Endodermal cell (in vitro differentiated cells): ENCODE measurements around the gene EFCAB11. TPM values are rescaled to one million over a fixed set of nuclear protein-coding genes. Genes with fewer than 3 reads are reported as not detected.

ENCODE experiments used
- DNase-seq: peaks from one replicate; pipeline ENCODE4 v3.0.0-alpha.2; 2017
- H3K27ac ChIP-seq: 2 replicates; pipeline ENCODE4 v1.5.1; 2013; ENCODE audit warnings: mild to moderate bottlenecking, low read depth, low read length, moderate library complexity
- H3K27me3 ChIP-seq: 2 replicates; pipeline ENCODE4 v1.6.1; 2013; ENCODE audit warnings: mild to moderate bottlenecking, low read length, moderate library complexity; ENCODE audit not compliant: insufficient read depth, control insufficient read depth, poor library complexity, severe bottlenecking
- H3K36me3 ChIP-seq: 2 replicates; pipeline ENCODE4 v1.7.0; 2013; ENCODE audit warnings: mild to moderate bottlenecking, low read length, moderate library complexity; ENCODE audit not compliant: control insufficient read depth, insufficient read depth
- H3K4me1 ChIP-seq: one replicate; pipeline ENCODE4 v1.7.0; 2013; ENCODE audit warnings: low read length; ENCODE audit not compliant: control insufficient read depth, insufficient read depth
- H3K4me3 ChIP-seq: 2 replicates; pipeline ENCODE4 v1.5.1; 2013; ENCODE audit warnings: mild to moderate bottlenecking, low read length, moderate library complexity
- H3K9ac ChIP-seq: 2 replicates; pipeline ENCODE4 v1.6.1; 2013; ENCODE audit warnings: mild to moderate bottlenecking, low read length, moderate library complexity; ENCODE audit not compliant: poor library complexity, severe bottlenecking; ENCODE audit errors: extremely low read depth
- H3K9me3 ChIP-seq: 2 replicates; pipeline ENCODE4 v1.6.1; 2013; ENCODE audit warnings: mild to moderate bottlenecking, low read length, moderate library complexity; ENCODE audit not compliant: control insufficient read depth
- H3K27ac Mint-ChIP-seq: 2 replicates; pipeline ENCODE4 v1.8.0; 2020; ENCODE audit warnings: mixed read lengths
- H3K27me3 Mint-ChIP-seq: 2 replicates; pipeline ENCODE4 v1.8.0; 2021; ENCODE audit warnings: mild to moderate bottlenecking, mixed read lengths; ENCODE audit not compliant: insufficient read depth
- H3K36me3 Mint-ChIP-seq: 2 replicates; pipeline ENCODE4 v1.8.0; 2020; ENCODE audit warnings: low read depth, mixed read lengths
- H3K4me1 Mint-ChIP-seq: 2 replicates; pipeline ENCODE4 v1.8.0; 2020; ENCODE audit warnings: mixed read lengths
- H3K4me3 Mint-ChIP-seq: 2 replicates; pipeline ENCODE4 v1.8.0; 2020; ENCODE audit warnings: mild to moderate bottlenecking, moderate library complexity, mixed read lengths
- H3K9me3 Mint-ChIP-seq: 2 replicates; pipeline ENCODE4 v1.8.0; 2020; ENCODE audit warnings: mild to moderate bottlenecking, mixed read lengths
- CTCF ChIP-seq: fragments of 200-600 bp; sonication (generic); conservative IDR thresholded peaks from 2 replicates; pipeline ENCODE4 v1.5.0; 2021; ENCODE audit warnings: antibody characterized with exemption, mild to moderate bottlenecking
- WGBS, 2 experiments: methylation state at CpG; one replicate each; pipeline versions ENCODE4 v1.1.5 to v1.1.7; 2013; ENCODE audit warnings: missing lambda C conversion rate in 2 of 2, mixed read lengths in 1 of 2; ENCODE audit not compliant: insufficient coverage in 1 of 2, insufficient read length in 1 of 2; 5-methylcytosine and 5-hydroxymethylcytosine counted together
- total RNA-seq, 2 donors: library from RNA; stranded (reverse); fragmentation: NEBNext Ultra II Directional in 1 of 2; extraction: Animal tissue kit (Norgen Biotek cat#: 25700) in 1 of 2; gene quantifications; 2 replicates in 1 of 2; 3 replicates in 1 of 2; pipeline ENCODE4 v1.2.1, GENCODE V29; 2021

The EFCAB11 gene
- total RNA-seq, 2 donors from 2014 or later = 23.8 to 47.6 TPM

- H3K27ac Mint-ChIP-seq = no peak overlapping the region
- H3K27me3 Mint-ChIP-seq = no peaks in the 10 kb centered on the region
- Histone ChIP-seq H3K27me3 (no peaks in the 10 kb centered on the region), H3K4me1 (peaks cover 3% of the 10 kb centered on the region), H3K9me3 (no peaks in the 10 kb centered on the region), H3K27ac (no peak overlapping the region), H3K9ac (no peak overlapping the region), H3K4me3 (no peak overlapping the region), H3K36me3 (peaks cover 6% of the 10 kb centered on the region)
- H3K4me3 Mint-ChIP-seq = no peak overlapping the region
- H3K9me3 Mint-ChIP-seq = no peaks in the 10 kb centered on the region
- no peak for DNase-seq
- TF ChIP-seq CTCF = no peak
- H3K36me3 Mint-ChIP-seq = no peaks in the 10 kb centered on the region
- peaks cover 4% of the 10 kb centered on the region for H3K4me1 Mint-ChIP-seq
- WGBS, 2 experiments = 86 to 98% methylated on average over 4 of the region's 4 CpGs
Observed at GRCh38 chr14:89924268-89924667, 30.3 kb downstream of the EFCAB11 start.

DNA sequence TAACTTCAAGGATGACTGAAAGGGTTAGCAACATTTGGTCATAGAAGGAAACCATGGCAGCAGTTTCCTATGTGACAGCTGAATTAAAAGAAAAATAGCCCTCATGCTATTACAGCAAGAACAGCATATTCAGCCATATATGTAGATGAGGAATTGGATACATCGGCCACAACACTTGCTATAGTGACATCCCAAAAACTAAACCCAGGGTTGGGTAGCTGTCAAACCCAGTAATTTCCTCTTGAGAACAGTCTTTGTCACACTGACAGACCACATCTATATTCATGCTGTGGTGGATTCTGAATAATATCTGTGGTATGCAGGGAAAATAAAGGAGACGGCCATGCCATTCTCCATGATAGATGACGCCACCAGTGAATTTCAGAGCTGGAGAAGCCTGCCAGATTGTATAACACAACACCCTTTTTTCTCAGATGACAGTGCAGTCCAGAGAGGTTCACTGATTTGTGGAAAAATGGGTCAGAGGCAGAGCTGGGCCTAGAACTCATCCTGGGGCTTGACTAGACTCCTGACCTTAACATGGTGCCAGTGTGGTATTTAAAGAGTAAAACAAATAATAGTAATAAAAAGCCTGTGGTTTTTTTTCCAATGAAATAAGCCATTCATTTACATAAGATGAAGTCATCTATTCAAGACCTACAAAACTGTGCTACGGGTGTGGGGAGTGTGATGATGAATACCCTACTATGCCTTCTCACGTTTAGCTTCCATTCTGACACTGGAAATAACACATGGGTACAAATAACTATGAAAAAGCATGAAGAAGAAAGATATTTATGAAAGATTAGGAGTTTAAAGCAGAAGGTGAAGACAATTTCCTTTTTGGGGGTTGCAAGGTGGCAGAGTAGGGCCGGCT lies 32.3 kb downstream of the EFCAB11 start:
- no peak overlapping the region for H3K4me3 Mint-ChIP-seq
- no peak overlapping the region for H3K9ac ChIP-seq
- H3K27me3 ChIP-seq = no peaks in the 10 kb centered on the region
- H3K36me3 Mint-ChIP-seq = no peaks in the 10 kb centered on the region
- H3K27ac Mint-ChIP-seq = no peak overlapping the region
- WGBS, 2 experiments = 85 to 93% methylated on average over 2 to 6 of the region's 6 CpGs
- H3K4me1 ChIP-seq = peaks cover 7% of the 10 kb centered on the region
- no peaks in the 10 kb centered on the region for H3K9me3 ChIP-seq
- no peak for TF ChIP-seq CTCF
- H3K27me3 Mint-ChIP-seq = no peaks in the 10 kb centered on the region
- H3K4me3 ChIP-seq = no peak overlapping the region
- peaks cover 10% of the 10 kb centered on the region for H3K4me1 Mint-ChIP-seq
- peaks cover 6% of the 10 kb centered on the region for H3K36me3 ChIP-seq
- H3K9me3 Mint-ChIP-seq = no peaks in the 10 kb centered on the region
- DNase-seq = no peak
- H3K27ac ChIP-seq = peak overlapping the region; percentile 84

- 90 to 100% methylated on average over 1 to 3 of the region's 3 CpGs for WGBS, 2 experiments
- no peak overlapping the region for H3K27ac ChIP-seq
Observed at GRCh38 chr14:89921346-89921745, 33.2 kb downstream of the EFCAB11 start.

More at GRCh38 chr14:89921346-89921745, 33.2 kb downstream of the EFCAB11 start:
- Mint-ChIP-seq H3K27me3 (no peaks in the 10 kb centered on the region), H3K36me3 (no peaks in the 10 kb centered on the region), H3K4me3 (no peak overlapping the region), H3K9me3 (no peaks in the 10 kb centered on the region), H3K4me1 (peaks cover 10% of the 10 kb centered on the region), H3K27ac (no peak overlapping the region)
- Histone ChIP-seq H3K27me3 (no peaks in the 10 kb centered on the region), H3K4me1 (peaks cover 7% of the 10 kb centered on the region), H3K36me3 (peaks cover 6% of the 10 kb centered on the region), H3K4me3 (no peak overlapping the region), H3K9me3 (no peaks in the 10 kb centered on the region), H3K9ac (no peak overlapping the region)
- no peak for TF ChIP-seq CTCF
- no peak for DNase-seq
